Loucy (cell line): ENCODE results near the gene CADM1.

ENCODE experiments used
- H2AFZ ChIP-seq: fragments of 200-600 bp; sonication (generic); 2 replicates; pipeline ENCODE4 v1.6.0; 2016; ENCODE audit warnings: antibody characterized with exemption, mild to moderate bottlenecking, low read length, moderate library complexity
- H3F3A ChIP-seq: fragments of 200-600 bp; 2 replicates; pipeline ENCODE4 v1.6.0; 2016; ENCODE audit warnings: antibody characterized with exemption, low read depth, mild to moderate bottlenecking
- H3K27me3 ChIP-seq: fragments of 200-600 bp; sonication (generic); 2 replicates; pipeline ENCODE4 v1.6.1; 2014; ENCODE audit warnings: low read length, mild to moderate bottlenecking; ENCODE audit not compliant: insufficient read depth, poor library complexity, severe bottlenecking
- H3K36me3 ChIP-seq: fragments of 200-600 bp; sonication (generic); 2 replicates; pipeline ENCODE4 v1.6.1; 2016; ENCODE audit warnings: low read length; ENCODE audit not compliant: insufficient read depth
- H3K4me1 ChIP-seq: fragments of 200-600 bp; sonication (generic); 2 replicates; pipeline ENCODE4 v1.5.1; 2014; ENCODE audit warnings: low read length, mild to moderate bottlenecking; ENCODE audit not compliant: insufficient read depth, poor library complexity, severe bottlenecking
- H3K4me2 ChIP-seq: fragments of 200-600 bp; sonication (generic); 2 replicates; pipeline ENCODE4 v1.6.0; 2014; ENCODE audit warnings: antibody characterized with exemption, low read length, low read depth, mild to moderate bottlenecking; ENCODE audit not compliant: poor library complexity, severe bottlenecking
- H3K4me3 ChIP-seq: fragments of 200-600 bp; sonication (generic); 2 replicates; pipeline ENCODE4 v1.5.1; 2014; ENCODE audit warnings: low read length, mild to moderate bottlenecking, mixed read lengths; ENCODE audit not compliant: poor library complexity, severe bottlenecking
- H3K79me2 ChIP-seq: fragments of 200-600 bp; sonication (generic); 2 replicates; pipeline ENCODE4 v1.6.1; 2014; ENCODE audit warnings: low read length; ENCODE audit not compliant: insufficient read depth
- H3K9ac ChIP-seq: fragments of 200-600 bp; sonication (generic); 2 replicates; pipeline ENCODE4 v1.6.0; 2014; ENCODE audit warnings: mild to moderate bottlenecking, low read depth, low read length, moderate library complexity; ENCODE audit not compliant: poor library complexity, severe bottlenecking
- H3K9me2 ChIP-seq: fragments of 200-600 bp; sonication (generic); replicated peaks from 2 replicates; pipeline ENCODE4 v1.6.1; 2016; ENCODE audit warnings: low read depth, low read length, mixed read lengths
- H3K9me3 ChIP-seq: fragments of 200-600 bp; sonication (generic); 2 replicates; pipeline ENCODE4 v1.6.1; 2014; ENCODE audit warnings: mild to moderate bottlenecking, antibody characterized with exemption, low read length, low read depth; ENCODE audit not compliant: insufficient read depth
- H4K20me1 ChIP-seq: fragments of 200-600 bp; sonication (generic); 2 replicates; pipeline ENCODE4 v1.6.0; 2014; ENCODE audit warnings: antibody characterized with exemption, low read length, mild to moderate bottlenecking; ENCODE audit not compliant: insufficient read depth, poor library complexity, severe bottlenecking
- EZH2phosphoT487 ChIP-seq: fragments of 200-600 bp; IDR thresholded peaks from 2 replicates; pipeline ENCODE4 v1.6.1; 2018; ENCODE audit warnings: antibody characterized with exemption, mild to moderate bottlenecking, moderate library complexity, borderline replicate concordance
- TF ChIP-seq, protein P1 (sequence below): fragments of 200-600 bp; sonication (generic); conservative IDR thresholded peaks from 2 replicates; pipeline ENCODE4 v1.5.1; 2014; ENCODE audit warnings: mild to moderate bottlenecking, antibody characterized with exemption, low read length

CADM1 gene

DNA sequence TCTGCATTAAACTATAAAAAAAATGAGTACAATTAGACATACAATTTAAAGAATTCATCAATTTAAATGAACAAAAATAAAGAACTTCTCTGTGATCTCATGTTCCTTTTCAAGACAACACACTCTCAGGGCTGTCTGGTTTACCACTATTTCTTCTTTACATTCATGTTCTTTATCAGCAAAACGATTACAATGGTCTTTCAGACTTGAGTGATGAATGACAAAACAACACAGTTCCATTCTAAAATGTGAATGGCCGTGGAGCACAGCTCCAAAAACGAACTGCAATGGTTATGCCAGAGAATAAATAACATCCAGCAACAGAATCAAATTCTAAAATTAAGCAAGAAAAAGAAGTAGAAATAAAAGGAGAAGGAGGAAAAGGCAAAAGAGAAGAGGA is 113.1 kb downstream of the CADM1 start:
- Histone ChIP-seq H2AFZ (no peak overlapping the region), H3K27me3 (no peaks in the 10 kb centered on the region), H3K4me2 (no peak overlapping the region), H3F3A (no peaks in the 10 kb centered on the region), H4K20me1 (no peaks in the 10 kb centered on the region), H3K4me1 (no peaks in the 10 kb centered on the region), H3K9me2 (no peaks in the 10 kb centered on the region), H3K9ac (no peak overlapping the region), H3K36me3 (no peaks in the 10 kb centered on the region), H3K9me3 (no peaks in the 10 kb centered on the region), H3K79me2 (no peaks in the 10 kb centered on the region), H3K4me3 (no peak overlapping the region)
- TF ChIP-seq, protein P1, sequence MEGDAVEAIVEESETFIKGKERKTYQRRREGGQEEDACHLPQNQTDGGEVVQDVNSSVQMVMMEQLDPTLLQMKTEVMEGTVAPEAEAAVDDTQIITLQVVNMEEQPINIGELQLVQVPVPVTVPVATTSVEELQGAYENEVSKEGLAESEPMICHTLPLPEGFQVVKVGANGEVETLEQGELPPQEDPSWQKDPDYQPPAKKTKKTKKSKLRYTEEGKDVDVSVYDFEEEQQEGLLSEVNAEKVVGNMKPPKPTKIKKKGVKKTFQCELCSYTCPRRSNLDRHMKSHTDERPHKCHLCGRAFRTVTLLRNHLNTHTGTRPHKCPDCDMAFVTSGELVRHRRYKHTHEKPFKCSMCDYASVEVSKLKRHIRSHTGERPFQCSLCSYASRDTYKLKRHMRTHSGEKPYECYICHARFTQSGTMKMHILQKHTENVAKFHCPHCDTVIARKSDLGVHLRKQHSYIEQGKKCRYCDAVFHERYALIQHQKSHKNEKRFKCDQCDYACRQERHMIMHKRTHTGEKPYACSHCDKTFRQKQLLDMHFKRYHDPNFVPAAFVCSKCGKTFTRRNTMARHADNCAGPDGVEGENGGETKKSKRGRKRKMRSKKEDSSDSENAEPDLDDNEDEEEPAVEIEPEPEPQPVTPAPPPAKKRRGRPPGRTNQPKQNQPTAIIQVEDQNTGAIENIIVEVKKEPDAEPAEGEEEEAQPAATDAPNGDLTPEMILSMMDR = no peak
- TF ChIP-seq EZH2phosphoT487 = no peak

DNA sequence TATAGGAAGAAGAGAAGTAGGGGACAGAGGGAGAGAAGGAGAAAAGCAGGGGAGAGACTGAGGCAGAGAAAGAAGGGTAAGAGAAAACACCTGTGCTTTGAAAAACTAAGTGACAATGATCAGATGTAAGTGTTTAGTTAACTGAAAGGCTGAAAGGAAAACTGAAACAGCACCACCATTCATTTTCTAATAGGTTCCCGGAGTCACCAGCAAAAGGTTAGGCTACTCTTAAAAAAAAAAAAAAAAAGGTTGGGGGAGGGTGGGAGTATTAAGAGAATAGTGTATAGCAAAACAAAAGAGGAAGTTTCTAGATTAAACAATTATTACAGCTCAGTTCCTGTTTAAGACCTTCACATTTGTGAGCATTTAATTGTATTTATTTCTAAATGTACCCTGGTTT is 113.8 kb downstream of the CADM1 start:
- no peak for TF ChIP-seq EZH2phosphoT487
- TF ChIP-seq, protein P1 = no peak
- Histone ChIP-seq H3K27me3 (no peaks in the 10 kb centered on the region), H3K9ac (no peak overlapping the region), H4K20me1 (no peaks in the 10 kb centered on the region), H3K36me3 (no peaks in the 10 kb centered on the region), H3F3A (no peaks in the 10 kb centered on the region), H3K9me3 (no peaks in the 10 kb centered on the region), H2AFZ (no peak overlapping the region), H3K4me3 (no peak overlapping the region), H3K79me2 (no peaks in the 10 kb centered on the region), H3K9me2 (no peaks in the 10 kb centered on the region), H3K4me1 (no peaks in the 10 kb centered on the region), H3K4me2 (no peak overlapping the region)

DNA sequence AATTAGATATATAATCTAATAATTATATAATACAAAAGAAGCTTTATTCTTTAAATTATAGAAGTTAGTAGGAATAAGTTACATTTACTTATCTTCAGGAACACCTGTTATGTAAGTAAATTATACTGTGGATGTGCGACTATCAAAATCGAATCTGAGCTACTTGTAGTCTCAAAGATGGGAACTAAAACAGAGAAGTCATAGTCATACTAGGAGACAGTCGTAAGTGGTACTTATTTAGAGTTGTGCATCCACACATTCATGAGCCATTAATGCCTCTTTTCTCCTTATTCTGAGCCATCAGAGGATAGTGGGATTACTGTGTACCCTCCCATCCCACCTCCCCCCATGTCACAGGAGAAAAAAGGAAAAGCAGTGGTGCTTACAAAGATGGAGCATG is 114.4 kb downstream of the CADM1 start:
- Histone ChIP-seq H3K27me3 (no peaks in the 10 kb centered on the region), H4K20me1 (no peaks in the 10 kb centered on the region), H3K4me1 (no peaks in the 10 kb centered on the region), H3K79me2 (no peaks in the 10 kb centered on the region), H2AFZ (no peak overlapping the region), H3K4me3 (no peak overlapping the region), H3K4me2 (no peak overlapping the region), H3K9me3 (no peaks in the 10 kb centered on the region), H3F3A (no peaks in the 10 kb centered on the region), H3K9ac (no peak overlapping the region), H3K9me2 (no peaks in the 10 kb centered on the region), H3K36me3 (no peaks in the 10 kb centered on the region)
- no peak for TF ChIP-seq EZH2phosphoT487
- TF ChIP-seq, protein P1 = no peak
